PC-9 (cell line): ENCODE data around the gene BHMT2. TPM values are rescaled to one million over a fixed set of nuclear protein-coding genes. Genes with fewer than 3 reads are reported as not detected.

ENCODE experiments used
- BruUV-seq: library from RNA; stranded (reverse); fragments of 400-500 nt; replicated peaks from 2 replicates; lab custom pipeline; 2021; lab: Mats Ljungman, UMichigan
- CTCF ChIA-PET: fragments of 300-600 bp; sonication (Branson Sonifier 250); formaldehyde crosslinking; loops from one replicate; lab custom pipeline; 2022; ENCODE audit warnings: antibody characterized with exemption; lab: Charles Lee
- POLR2A ChIA-PET: fragments of 300-600 bp; sonication (Branson Sonifier 250); formaldehyde crosslinking; loops from one replicate; lab custom pipeline; 2022; ENCODE audit warnings: antibody characterized with exemption; ENCODE audit not compliant: unreplicated experiment; lab: Charles Lee
- DNase-seq, 2 experiments: peaks; one replicate each; pipeline versions ENCODE4 v3.0.0 to v3.0.0-alpha.2; 2015 to 2022; ENCODE audit warnings: mixed read lengths in 1 of 2
- H2AFZ ChIP-seq: fragments of 200-600 bp; sonication (generic); 2 replicates; pipeline ENCODE4 v1.8.1; 2017; ENCODE audit warnings: antibody characterized with exemption
- H3F3A ChIP-seq: fragments of 200-600 bp; sonication (generic); 2 replicates; pipeline ENCODE4 v1.8.1; 2017; ENCODE audit warnings: antibody characterized with exemption, mild to moderate bottlenecking, low read depth; ENCODE audit not compliant: insufficient read depth
- H3K27ac ChIP-seq: fragments of 200-600 bp; sonication (generic); 2 replicates; pipeline ENCODE4 v1.6.1; 2016; ENCODE audit warnings: mixed run types
- H3K27me3 ChIP-seq: fragments of 200-600 bp; sonication (generic); 2 replicates; pipeline ENCODE4 v1.6.1; 2016; ENCODE audit warnings: low read depth, mixed run types; ENCODE audit not compliant: insufficient read depth
- H3K36me3 ChIP-seq: fragments of 200-600 bp; sonication (generic); 2 replicates; pipeline ENCODE4 v1.6.1; 2016; ENCODE audit warnings: low read depth, mixed run types
- H3K4me1 ChIP-seq: fragments of 200-600 bp; sonication (generic); replicated peaks from 2 replicates; pipeline ENCODE4 v1.6.1; 2016; ENCODE audit warnings: mixed run types; ENCODE audit not compliant: insufficient read depth
- H3K4me2 ChIP-seq: fragments of 200-600 bp; sonication (generic); 2 replicates; pipeline ENCODE4 v1.6.1; 2017; ENCODE audit warnings: mixed run types
- H3K4me3 ChIP-seq: fragments of 200-600 bp; sonication (generic); 2 replicates; pipeline ENCODE4 v1.6.1; 2016; ENCODE audit warnings: mixed run types
- H3K79me2 ChIP-seq: fragments of 200-600 bp; sonication (generic); 2 replicates; pipeline ENCODE4 v1.6.1; 2017; ENCODE audit warnings: low read depth, mixed run types
- H3K9me2 ChIP-seq: fragments of 200-600 bp; sonication (generic); 2 replicates; pipeline ENCODE4 v1.8.1; 2017; ENCODE audit warnings: mild to moderate bottlenecking; ENCODE audit not compliant: insufficient read depth
- H3K9me3 ChIP-seq: fragments of 200-600 bp; sonication (generic); 2 replicates; pipeline ENCODE4 v1.8.1; 2016; ENCODE audit warnings: low read depth; ENCODE audit not compliant: insufficient read depth
- H4K20me1 ChIP-seq: fragments of 200-600 bp; sonication (generic); 2 replicates; pipeline ENCODE4 v1.8.1; 2017; ENCODE audit not compliant: insufficient read depth
- CTCF ChIP-seq: fragments of 200-600 bp; sonication (generic); conservative IDR thresholded peaks from 2 replicates; pipeline ENCODE4 v1.6.1; 2017; ENCODE audit warnings: mixed run types, antibody characterized with exemption, mild to moderate bottlenecking, moderate library complexity
- EZH2 ChIP-seq: fragments of 200-600 bp; sonication (generic); IDR thresholded peaks from 2 replicates; pipeline ENCODE4 v1.8.0; 2017; ENCODE audit warnings: antibody characterized with exemption, low read depth
- intact Hi-C: fragments of 100-400 bp; cut with micrococcal nuclease; formaldehyde crosslinking; loops from one replicate; pipeline ENCODE4 v1.10.0; 2022; ENCODE audit not compliant: unreplicated experiment
- total RNA-seq: library from RNA; stranded (reverse); gene quantifications from 2 replicates; pipeline ENCODE4 v1.2.3, GENCODE V29; 2021

The BHMT2 gene
- total RNA-seq, 1 experiment from 2014 or later: not detected

DNA sequence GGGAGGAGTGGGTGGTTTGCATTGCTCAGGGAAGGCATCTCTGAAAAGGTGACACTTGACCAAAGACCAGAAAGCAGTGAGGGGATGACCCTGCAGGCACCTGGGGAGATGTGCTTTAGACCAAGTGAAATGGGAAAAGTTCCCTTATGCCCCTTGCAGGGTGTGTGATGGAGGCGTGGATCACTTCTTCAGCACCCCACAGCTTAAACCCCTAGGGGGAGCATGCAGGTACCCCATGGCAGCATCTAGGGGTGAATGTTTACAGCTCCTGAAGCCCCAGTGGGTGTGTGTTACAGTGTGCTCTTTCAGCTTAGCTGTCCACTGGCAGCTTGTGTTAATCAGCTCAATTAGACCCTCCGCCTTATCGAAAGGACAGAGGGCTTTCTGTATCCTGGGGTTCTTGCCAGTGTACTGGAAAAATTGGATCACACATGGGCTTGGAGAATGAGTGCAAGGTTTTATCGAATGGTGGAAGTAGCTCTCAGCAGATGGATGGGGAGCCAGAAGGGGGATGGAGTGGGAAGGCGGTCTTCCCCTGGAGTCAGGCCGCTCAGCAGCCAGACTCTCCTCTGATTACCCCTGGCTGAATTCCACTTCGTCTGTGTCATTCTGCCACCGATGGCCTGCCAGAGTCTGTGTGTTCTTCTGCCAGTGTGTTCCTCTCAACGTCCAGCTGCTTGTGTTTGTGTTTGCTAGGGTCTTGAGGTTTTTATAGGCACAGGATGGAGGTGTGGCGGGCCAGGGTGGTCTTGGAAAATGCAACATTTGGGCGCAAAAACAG is 6.3 kb downstream of the BHMT2 start:
- ChIA-PET POLR2A (no interaction called here), CTCF (no interaction called here)
- no peaks in the 10 kb centered on the region for H3K79me2 ChIP-seq
- no peaks in the 10 kb centered on the region for H3K9me2 ChIP-seq
- H3K4me3 ChIP-seq: no peak overlapping the region
- no peaks in the 10 kb centered on the region for H3K27me3 ChIP-seq
- BruUV-seq: no TSS peak
- H3K4me2 ChIP-seq: no peak overlapping the region
- H4K20me1 ChIP-seq: no peaks in the 10 kb centered on the region
- no peaks in the 10 kb centered on the region for H3F3A ChIP-seq
- H3K9me3 ChIP-seq: peaks cover 5% of the 10 kb centered on the region; the same call in 1 of the 2 replicates
- intact Hi-C loops: no loop called here
- H3K27ac ChIP-seq: no peak overlapping the region
- no peaks in the 10 kb centered on the region for H3K4me1 ChIP-seq
- no peaks in the 10 kb centered on the region for H3K36me3 ChIP-seq
- TF ChIP-seq EZH2 (no peak), CTCF (no peak)
- no peak overlapping the region for H2AFZ ChIP-seq
- no peak for DNase-seq

GRCh38 chr5:79076819-79077218 is 7.3 kb downstream of the BHMT2 start:
- Histone ChIP-seq H3K9me3 (peaks cover 5% of the 10 kb centered on the region; the same call in 1 of the 2 replicates), H3F3A (no peaks in the 10 kb centered on the region), H3K27me3 (no peaks in the 10 kb centered on the region), H3K4me2 (no peak overlapping the region), H3K9me2 (no peaks in the 10 kb centered on the region), H3K4me3 (no peak overlapping the region), H3K79me2 (no peaks in the 10 kb centered on the region), H4K20me1 (no peaks in the 10 kb centered on the region), H3K27ac (no peak overlapping the region), H3K36me3 (no peaks in the 10 kb centered on the region), H3K4me1 (no peaks in the 10 kb centered on the region), H2AFZ (no peak overlapping the region)
- CTCF ChIA-PET: no interaction called here
- no peak for DNase-seq
- POLR2A ChIA-PET: no interaction called here
- intact Hi-C loops: no loop called here
- BruUV-seq: no TSS peak
- TF ChIP-seq EZH2 (no peak), CTCF (no peak)

GRCh38 chr5:79077680-79078365 is 8.3 kb downstream of the BHMT2 start:
- Histone ChIP-seq H3K4me1 (no peaks in the 10 kb centered on the region), H3K9me2 (no peaks in the 10 kb centered on the region), H3K9me3 (peaks cover 5% of the 10 kb centered on the region; the same call in 1 of the 2 replicates), H3F3A (no peaks in the 10 kb centered on the region), H4K20me1 (no peaks in the 10 kb centered on the region), H3K4me3 (no peak overlapping the region), H3K36me3 (no peaks in the 10 kb centered on the region), H2AFZ (no peak overlapping the region), H3K4me2 (no peak overlapping the region), H3K27ac (no peak overlapping the region), H3K27me3 (no peaks in the 10 kb centered on the region), H3K79me2 (no peaks in the 10 kb centered on the region)
- POLR2A ChIA-PET: interaction anchor here (0.6 kb wide), 1 partner anchor 13 kb away, joined by 3 read pairs; no protein-coding TSS in a partner anchor
- DNase-seq: no peak
- no TSS peak for BruUV-seq
- TF ChIP-seq EZH2 (no peak), CTCF (no peak)
- CTCF ChIA-PET: no interaction called here
- intact Hi-C loops: no loop called here
